Heart left ventricle (tissue), 16 donors: Measurements from ENCODE around the gene C16orf46. TPM values are rescaled to one million over a fixed set of nuclear protein-coding genes. Genes with fewer than 3 reads are reported as not detected.
A peak's percentile ranks its signal among the peaks of the same experiment; 100 is the strongest.
"Not testable (repeated sequence)": the region's sequence is repeated elsewhere in the genome, so short reads cannot be mapped to it uniquely, and the experiment has no call there.

ENCODE experiments used
- ATAC-seq, 4 donors: fragments of 200-7000 bp; cut with Tn5 transposase; one replicate each; pipeline ENCODE4 v1.9.1; 2020 to 2022; ENCODE audit warnings: moderate library complexity in 4 of 4, mild to moderate bottlenecking in 3 of 4, moderate number of reproducible peaks in 1 of 4
- DNase-seq, 5 donors: peaks; one replicate each; pipeline ENCODE4 v3.0.0-alpha.2; 2020
- H3K27ac ChIP-seq, 12 donors: fragments of 200-600 bp; sonication (generic) in 4 of 12; one replicate each; pipeline versions ENCODE4 v1.5.0 to v1.8.0; 2016 to 2022; ENCODE audit warnings: mild to moderate bottlenecking in 2 of 12
- H3K27me3 ChIP-seq, 9 donors: fragments of 200-600 bp; sonication (generic) in 2 of 9; one replicate each; pipeline versions ENCODE4 v1.5.1 to v1.8.0; 2016 to 2022; ENCODE audit warnings: mild to moderate bottlenecking in 3 of 9
- H3K36me3 ChIP-seq, 9 donors: fragments of 200-600 bp; sonication (generic) in 2 of 9; one replicate each; pipeline versions ENCODE4 v1.5.0 to v1.8.0; 2018 to 2022; ENCODE audit warnings: mild to moderate bottlenecking in 2 of 9
- H3K4me1 ChIP-seq, 12 donors: fragments of 200-600 bp; sonication (generic) in 4 of 12; one replicate each; pipeline versions ENCODE4 v1.5.0 to v1.8.0; 2016 to 2022; ENCODE audit warnings: mild to moderate bottlenecking in 3 of 12
- H3K4me3 ChIP-seq, 12 donors: fragments of 200-600 bp; sonication (generic) in 4 of 12; one replicate each; pipeline versions ENCODE4 v1.5.0 to v1.8.0; 2017 to 2022; ENCODE audit warnings: mild to moderate bottlenecking in 9 of 12, moderate library complexity in 4 of 12
- H3K9me3 ChIP-seq, 12 donors: fragments of 200-600 bp; sonication (generic) in 4 of 12; one replicate each; pipeline versions ENCODE4 v1.5.0 to v1.8.0; 2016 to 2022; ENCODE audit warnings: mild to moderate bottlenecking in 1 of 12
- CTCF ChIP-seq, 12 donors: fragments of 200-600 bp; sonication (generic) in 4 of 12; IDR thresholded peaks; one replicate each; pipeline versions ENCODE4 v1.5.0 to v1.8.0; 2018 to 2022; ENCODE audit warnings: antibody characterized with exemption in 12 of 12, mild to moderate bottlenecking in 5 of 12
- POLR2A ChIP-seq, 2 donors: fragments of 450-650 bp; IDR thresholded peaks; one replicate each; pipeline ENCODE4 v1.6.1; 2017; ENCODE audit warnings: antibody characterized with exemption in 2 of 2, mild to moderate bottlenecking in 2 of 2, moderate library complexity in 2 of 2
- WGBS, 4 donors: extraction: QIAGEN DNeasy Blood & Tissue Kit in 2 of 4; methylation state at CpG; one replicate each; pipeline versions ENCODE4 v1.1.5 to v1.1.7; 2013 to 2018; 5-methylcytosine and 5-hydroxymethylcytosine counted together
- intact Hi-C, 10 donors: fragments of 100-400 bp; cut with DNase I; formaldehyde crosslinking; loops; one replicate each; pipeline versions ENCODE4 v1.11.1 to v1.14.2; 2022
- polyA plus RNA-seq, 2 donors: library from polyadenylated mRNA; stranded (reverse); fragments of 200-250 nt; gene quantifications; one replicate each; pipeline ENCODE4 v1.2.3, GENCODE V29; 2013
- total RNA-seq, 9 donors: library from RNA; depleted of rRNA in 2 of 9; stranded (reverse); fragments of >200 nt in 2 of 9; fragmentation: NEBNext Ultra II Directional in 3 of 9; extraction: Animal tissue kit (Norgen Biotek cat#: 25700) in 3 of 9; gene quantifications; one replicate each; pipeline versions ENCODE4 v1.1.0 to v1.2.4, GENCODE V29; 2016 to 2023
- donor health status: ischemic (EF 13 %, LVEDD 7.1; RV severe dilation, severe dysfunction).
- donor health status: healthy with polysubstance abuse.
- donor health status: DM: no; HTN: yes; CAD: no.
- donor health status: DM: no; HTN: no; CAD: no.
- donor health status: ischemic (EF 25% LVEDD 6.9; RV normal size, moderate dysfunction).
- donor health status: ischemic (EF 25% LVEDD 5.7; RV mildly dilated, moderate dysfunction).
- donor health status: healthy.
- donor health status: DM: yes; HTN: yes; CAD: no.
- donor health status: ischemic (EF 35%, LVEDD 5.7; RV mildly dilated, moderate dysfunction).
- donor health status: nonischemic (EF 11% LVEDD 7.7; RV severe dilation, severe dysfunction).
- donor health status: DM: yes; HTN: yes; CAD: no.
- donor health status: PGD.
- donor health status: ischemic (EF 29% LVEDD 5.4; RV normal size, mild dysfunction).
- donor health status: nonischemic (EF 23%, LVEDD 6.1; RV moderate dilation, normal function).

Gene C16orf46
- total and polyA plus RNA-seq, 11 donors: 0.34 to 1.7 (median 0.84) TPM; not detected in 3

DNA sequence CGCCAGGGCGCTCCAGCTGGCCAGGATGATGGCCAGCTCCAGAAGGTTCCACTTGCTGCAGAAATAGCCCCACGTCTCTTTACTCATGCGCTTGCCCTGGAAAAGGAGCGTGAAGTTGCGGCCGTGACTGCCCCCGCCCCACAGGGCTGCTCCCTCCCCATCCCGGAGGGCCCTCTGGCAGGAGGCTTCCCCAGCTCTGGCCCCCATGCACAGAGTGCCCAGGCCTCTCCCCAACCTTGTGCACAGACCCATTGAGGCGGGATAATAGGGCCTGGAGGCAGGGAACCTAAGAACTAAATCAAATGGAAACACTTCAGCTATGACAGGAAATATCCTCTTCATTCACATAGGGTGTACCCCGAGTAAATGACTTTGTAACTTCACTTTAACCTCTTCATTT is 40.4 kb upstream of the C16orf46 start:
- no peak overlapping the region for H3K4me3 ChIP-seq
- intact Hi-C loops: no loop called here
- TF ChIP-seq CTCF (IDR thresholded peaks at IDR 0.05) (no peak), POLR2A (IDR thresholded peaks at IDR 0.05) (no peak)
- DNase-seq: peak in 1 of 5 donors; percentile 44
- H3K9me3 ChIP-seq: no peaks in the 10 kb centered on the region
- H3K27ac ChIP-seq: no peak overlapping the region
- no peaks in the 10 kb centered on the region for H3K27me3 ChIP-seq
- no peak for ATAC-seq
- WGBS, 4 donors: 64 to 69% (median 66%) methylated on average over 11 of the region's 11 CpGs
- no peaks in the 10 kb centered on the region for H3K4me1 ChIP-seq
- H3K36me3 ChIP-seq: no peaks in the 10 kb centered on the region

DNA sequence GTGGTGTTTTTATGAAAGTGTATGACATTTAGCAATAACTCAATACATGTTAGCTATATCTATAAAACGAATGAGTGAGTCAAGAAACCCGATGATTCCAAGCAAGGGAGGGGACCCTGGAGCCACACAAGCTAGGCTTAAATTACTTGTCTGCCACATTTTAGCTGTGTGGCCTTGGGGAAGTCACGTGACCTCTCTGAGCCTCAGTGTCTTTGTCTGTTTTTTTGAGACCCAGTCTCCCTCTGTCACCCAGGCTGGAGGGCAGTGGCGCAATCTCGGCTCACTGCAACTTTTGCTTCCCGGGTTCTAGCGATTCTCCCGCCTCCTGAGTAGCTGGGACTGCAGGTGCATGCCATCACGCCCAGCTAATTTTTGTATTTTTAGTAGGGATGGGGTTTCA is 39.2 kb upstream of the C16orf46 start:
- no peaks in the 10 kb centered on the region for H3K36me3 ChIP-seq
- no peaks in the 10 kb centered on the region for H3K4me1 ChIP-seq
- 85 to 92% (median 89%) methylated on average over 8 to 9 of the region's 9 CpGs for WGBS, 4 donors
- intact Hi-C loops: no loop called here
- ATAC-seq (no peak), DNase-seq (peak in 1 of 5 donors; percentile 4)
- no peak for TF ChIP-seq POLR2A (IDR thresholded peaks at IDR 0.05)
- TF ChIP-seq CTCF (IDR thresholded peaks at IDR 0.05): no peak
- no peaks in the 10 kb centered on the region for H3K27me3 ChIP-seq
- H3K27ac ChIP-seq: no peak overlapping the region
- no peaks in the 10 kb centered on the region for H3K9me3 ChIP-seq
- H3K4me3 ChIP-seq: no peak overlapping the region

GRCh38 chr16:81112453-81112852 is 35.4 kb upstream of the C16orf46 start:
- no peak overlapping the region for H3K27ac ChIP-seq
- H3K4me1 ChIP-seq: no peaks in the 10 kb centered on the region
- intact Hi-C loops: no loop called here
- no peaks in the 10 kb centered on the region for H3K36me3 ChIP-seq
- no peak for ATAC-seq
- 89 to 95% (median 91%) methylated on average over 4 of the region's 4 CpGs for WGBS, 4 donors
- TF ChIP-seq CTCF (IDR thresholded peaks at IDR 0.05) (no peak), POLR2A (IDR thresholded peaks at IDR 0.05) (no peak)
- no peak overlapping the region for H3K4me3 ChIP-seq
- no peaks in the 10 kb centered on the region for H3K9me3 ChIP-seq
- H3K27me3 ChIP-seq: no peaks in the 10 kb centered on the region
- no peak for DNase-seq

- WGBS, 4 donors: 91 to 96% (median 92%) methylated on average over 6 of the region's 6 CpGs
- DNase-seq, H3K9me3 ChIP-seq, H3K4me3 ChIP-seq, H3K27me3 ChIP-seq, H3K27ac ChIP-seq, intact Hi-C loops, ATAC-seq, H3K4me1 ChIP-seq, H3K36me3 ChIP-seq: not testable (repeated sequence)
Observed at GRCh38 chr16:81109274-81109673, 32.2 kb upstream of the C16orf46 start.

DNA sequence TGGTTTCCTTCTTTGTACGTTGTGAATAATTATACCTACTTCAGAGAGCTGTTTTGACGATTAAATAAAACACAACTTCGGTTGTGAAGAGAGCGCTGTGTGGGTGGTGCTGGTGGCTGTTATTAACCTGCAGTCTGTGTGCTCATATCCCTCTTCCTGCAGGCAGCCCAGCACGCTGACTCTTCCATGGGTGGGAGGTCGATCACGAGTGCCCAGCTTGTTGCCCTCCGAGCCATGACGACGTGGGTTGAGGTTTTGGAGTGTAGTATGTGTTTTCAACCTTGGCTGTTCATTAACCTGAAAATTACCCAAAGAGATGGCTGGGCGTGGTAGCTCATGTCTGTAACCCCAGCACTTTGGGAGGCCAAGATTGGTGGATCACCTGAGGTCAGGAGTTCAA is 30.5 kb upstream of the C16orf46 start:
- H3K4me1 ChIP-seq: no peaks in the 10 kb centered on the region
- no peaks in the 10 kb centered on the region for H3K9me3 ChIP-seq
- no peak for TF ChIP-seq POLR2A (IDR thresholded peaks at IDR 0.05)
- TF ChIP-seq CTCF (IDR thresholded peaks at IDR 0.05): no peak
- intact Hi-C loops: no loop called here
- no peak overlapping the region for H3K4me3 ChIP-seq
- DNase-seq (no peak), ATAC-seq (no peak)
- no peaks in the 10 kb centered on the region for H3K36me3 ChIP-seq
- H3K27me3 ChIP-seq: no peaks in the 10 kb centered on the region
- WGBS, 4 donors: 85 to 88% (median 87%) methylated on average over 11 of the region's 11 CpGs
- H3K27ac ChIP-seq: no peak overlapping the region
